HUES6 (cell line): ENCODE measurements around the gene FBLN7.
"Not testable (repeated sequence)": the region's sequence is repeated elsewhere in the genome, so short reads cannot be mapped to it uniquely, and the experiment has no call there.

Experiments used
- H3K27ac ChIP-seq: 2 replicates; pipeline ENCODE4 v1.7.0; 2013; ENCODE audit warnings: low read depth, mild to moderate bottlenecking, low read length, inconsistent platforms
- H3K27me3 ChIP-seq: 2 replicates; pipeline ENCODE4 v1.6.1; 2013; ENCODE audit warnings: low read length; ENCODE audit not compliant: control insufficient read depth, insufficient read depth
- H3K36me3 ChIP-seq: 2 replicates; pipeline ENCODE4 v1.6.1; 2013; ENCODE audit warnings: low read length; ENCODE audit not compliant: control insufficient read depth, insufficient read depth
- H3K4me1 ChIP-seq: 2 replicates; pipeline ENCODE4 v1.6.1; 2013; ENCODE audit warnings: low read length; ENCODE audit not compliant: control insufficient read depth, insufficient read depth
- H3K4me3 ChIP-seq: 2 replicates; pipeline ENCODE4 v1.5.1; 2013; ENCODE audit warnings: low read depth, low read length
- H3K9ac ChIP-seq: one replicate; pipeline ENCODE4 v1.6.1; 2013; ENCODE audit warnings: mild to moderate bottlenecking, low read length
- H3K9me3 ChIP-seq: 2 replicates; pipeline ENCODE4 v1.6.1; 2013; ENCODE audit warnings: low read depth, low read length; ENCODE audit not compliant: control insufficient read depth, insufficient read depth

FBLN7 gene

DNA sequence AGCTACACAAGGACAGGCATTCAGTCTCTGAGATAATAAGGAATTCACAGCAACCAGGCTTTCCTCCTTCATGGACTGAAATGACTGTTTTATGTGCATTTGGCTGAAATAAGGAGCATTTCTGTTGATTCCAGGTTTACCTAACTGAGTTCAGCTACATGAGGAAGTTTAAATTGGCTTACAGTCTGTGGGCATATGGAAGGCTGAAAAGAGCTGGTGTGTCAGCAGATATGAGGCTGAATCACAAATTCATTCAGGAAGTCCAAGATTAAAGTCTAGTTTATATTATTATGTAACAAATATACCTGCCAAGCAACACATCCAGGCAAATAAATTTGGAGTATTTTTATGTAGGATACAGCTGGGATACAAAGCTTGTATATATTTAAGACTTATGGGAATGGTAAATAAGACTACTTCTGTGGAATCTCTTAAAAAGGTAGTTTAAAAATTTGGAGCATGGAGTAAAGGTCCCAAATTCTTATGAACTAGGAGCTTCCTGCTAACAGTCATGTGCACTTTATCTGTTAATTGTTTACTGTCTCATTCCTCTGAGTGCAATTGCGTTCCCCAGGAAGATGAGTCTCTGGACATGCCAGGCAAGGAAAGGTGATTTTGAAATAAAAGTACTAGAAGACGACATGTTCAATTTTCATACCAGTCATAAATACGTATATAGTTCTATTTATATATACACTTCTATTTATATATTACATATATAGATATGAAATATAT, 63.7 kb downstream of the FBLN7 start:
- Histone ChIP-seq H3K4me3 (no peak overlapping the region), H3K9ac (no peak overlapping the region), H3K9me3 (peaks cover 22% of the 10 kb centered on the region), H3K27ac (no peak overlapping the region), H3K27me3 (no peaks in the 10 kb centered on the region), H3K4me1 (no peaks in the 10 kb centered on the region), H3K36me3 (no peaks in the 10 kb centered on the region)

DNA sequence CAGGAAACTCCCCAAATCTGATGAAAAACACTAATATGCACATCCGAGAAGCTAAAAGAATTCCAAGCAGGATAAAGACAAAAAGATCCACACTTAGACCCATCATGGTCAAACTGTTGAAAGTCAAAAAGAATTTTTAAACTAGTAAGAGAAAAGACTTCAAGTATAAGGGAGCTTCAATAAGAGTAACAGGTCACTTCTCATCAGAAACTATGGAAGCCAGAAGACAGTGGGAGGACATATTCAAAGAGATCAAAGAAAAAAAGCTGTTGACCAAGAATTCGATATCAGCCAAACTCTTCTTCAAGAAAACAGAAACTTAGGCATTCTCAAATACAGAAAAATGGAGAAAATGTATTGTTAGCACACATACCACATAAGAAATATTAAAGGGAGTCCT, 66.2 kb downstream of the FBLN7 start:
- Histone ChIP-seq H3K9me3 (peaks cover 22% of the 10 kb centered on the region), H3K27ac (no peak overlapping the region), H3K27me3 (no peaks in the 10 kb centered on the region), H3K4me1 (no peaks in the 10 kb centered on the region), H3K4me3 (no peak overlapping the region), H3K9ac (no peak overlapping the region), H3K36me3 (no peaks in the 10 kb centered on the region)

DNA sequence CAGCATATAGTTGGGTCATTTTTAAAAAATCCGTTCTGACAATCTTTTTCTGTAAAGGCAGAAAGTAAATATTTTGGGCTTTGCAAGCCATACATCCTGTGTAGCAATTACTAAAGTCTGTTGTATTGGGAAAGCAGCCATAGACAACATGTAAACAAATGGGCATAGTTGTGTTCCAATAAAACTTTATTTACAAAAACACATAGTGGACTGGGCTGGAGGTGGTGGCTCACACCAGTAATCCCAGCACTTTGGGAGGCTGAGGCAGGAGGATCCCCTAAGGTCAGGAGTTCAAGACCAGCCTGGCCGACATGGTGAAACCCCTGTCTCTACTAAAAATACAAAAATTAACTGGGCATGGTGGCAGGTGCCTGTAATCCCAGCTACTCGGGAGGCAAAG, 69.7 kb downstream of the FBLN7 start:
- H3K4me3 ChIP-seq, H3K9ac ChIP-seq, H3K4me1 ChIP-seq, H3K27me3 ChIP-seq, H3K27ac ChIP-seq, H3K36me3 ChIP-seq: not testable (repeated sequence)
- peaks cover 18% of the 10 kb centered on the region for H3K9me3 ChIP-seq

DNA sequence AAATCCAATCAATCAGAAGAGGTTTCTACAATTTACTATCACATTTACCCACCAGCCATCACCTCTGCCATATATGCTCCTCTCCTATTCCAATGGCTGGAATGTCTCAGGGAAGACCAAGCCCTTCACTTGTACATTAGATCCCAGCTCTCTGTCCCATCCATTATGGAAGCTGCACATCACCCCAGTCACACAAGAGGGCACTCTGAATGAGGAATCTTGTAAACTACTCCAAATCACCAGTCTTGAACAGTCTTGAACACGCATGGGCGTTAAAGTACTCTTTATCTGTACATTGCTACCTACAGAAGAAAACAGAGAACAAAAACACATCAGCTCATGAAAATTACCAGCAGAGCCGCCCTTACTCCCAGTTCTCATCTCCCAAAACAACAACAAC, 78.0 kb downstream of the FBLN7 start:
- peaks cover 4% of the 10 kb centered on the region; the same call in 1 of the 2 replicates for H3K36me3 ChIP-seq
- no peaks in the 10 kb centered on the region for H3K9me3 ChIP-seq
- no peak overlapping the region for H3K4me3 ChIP-seq
- H3K4me1 ChIP-seq, result no peaks in the 10 kb centered on the region
- no peak overlapping the region for H3K27ac ChIP-seq
- no peak overlapping the region for H3K9ac ChIP-seq
- no peaks in the 10 kb centered on the region for H3K27me3 ChIP-seq

GRCh38 chr2:112217854-112218253, 79.7 kb downstream of the FBLN7 start:
- H3K4me1 ChIP-seq, result no peaks in the 10 kb centered on the region
- no peaks in the 10 kb centered on the region for H3K27me3 ChIP-seq
- H3K36me3 ChIP-seq, result peaks cover 7% of the 10 kb centered on the region; the same call in 1 of the 2 replicates
- no peak overlapping the region for H3K9ac ChIP-seq
- no peak overlapping the region for H3K4me3 ChIP-seq
- H3K27ac ChIP-seq, result no peak overlapping the region
- no peaks in the 10 kb centered on the region for H3K9me3 ChIP-seq

GRCh38 chr2:112220186-112220585, 82.0 kb downstream of the FBLN7 start:
- Histone ChIP-seq H3K36me3 (peaks cover 7% of the 10 kb centered on the region; the same call in 1 of the 2 replicates), H3K9ac (no peak overlapping the region), H3K9me3 (no peaks in the 10 kb centered on the region), H3K27me3 (no peaks in the 10 kb centered on the region), H3K4me1 (no peaks in the 10 kb centered on the region), H3K27ac (no peak overlapping the region), H3K4me3 (no peak overlapping the region)

DNA sequence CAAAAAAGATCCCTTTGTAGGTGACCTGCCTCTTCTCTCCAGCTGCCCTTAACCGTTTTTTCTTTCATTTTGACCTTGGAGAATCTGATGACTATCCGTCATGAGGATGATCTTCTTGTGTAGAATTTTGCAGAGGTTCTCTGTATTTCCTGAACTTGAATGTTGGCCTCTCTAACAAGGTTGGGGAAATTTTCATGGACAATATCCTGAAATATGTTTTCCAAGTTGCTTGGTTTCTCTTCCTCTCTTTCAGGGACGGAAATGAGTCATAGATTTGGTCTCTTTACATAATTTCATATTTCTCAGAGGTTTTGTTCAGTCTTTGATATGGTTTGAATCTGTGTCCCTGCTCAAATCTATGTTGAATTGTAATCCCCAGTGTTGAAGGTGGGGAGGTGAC, 82.6 kb downstream of the FBLN7 start:
- peaks cover 7% of the 10 kb centered on the region; the same call in 1 of the 2 replicates for H3K36me3 ChIP-seq
- no peaks in the 10 kb centered on the region for H3K4me1 ChIP-seq
- H3K27ac ChIP-seq, result no peak overlapping the region
- H3K4me3 ChIP-seq, result no peak overlapping the region
- no peaks in the 10 kb centered on the region for H3K9me3 ChIP-seq
- H3K27me3 ChIP-seq, result no peaks in the 10 kb centered on the region
- no peak overlapping the region for H3K9ac ChIP-seq

- H3K27me3 ChIP-seq, result no peaks in the 10 kb centered on the region
- no peak overlapping the region for H3K9ac ChIP-seq
- H3K36me3 ChIP-seq, result 0 out of 2 replicates have a peak, but pooled peaks cover 6% of the 10 kb centered on the region
- H3K4me1 ChIP-seq, result no peaks in the 10 kb centered on the region
- no peak overlapping the region for H3K4me3 ChIP-seq
- H3K27ac ChIP-seq, result no peak overlapping the region
- no peaks in the 10 kb centered on the region for H3K9me3 ChIP-seq
These were observed 91.2 kb downstream of the FBLN7 start for GRCh38 chr2:112229348-112229747.

DNA sequence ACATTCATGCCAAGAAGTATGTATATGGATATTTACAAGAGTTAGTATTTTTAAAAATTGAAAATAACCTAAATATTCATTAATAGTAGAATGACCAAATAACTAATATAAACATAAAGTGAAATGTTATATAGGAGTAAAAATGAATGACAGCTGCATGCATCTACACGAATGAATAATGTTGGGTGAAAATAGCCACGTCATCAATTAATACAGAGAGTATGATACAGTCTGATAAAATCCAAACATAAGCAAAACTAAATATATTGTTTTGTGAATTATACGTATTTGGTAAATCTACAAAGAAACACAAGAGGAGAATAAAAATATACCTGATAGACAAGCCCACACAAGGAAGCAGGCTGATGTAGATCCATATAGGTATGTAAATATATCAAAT, 92.2 kb downstream of the FBLN7 start:
- Histone ChIP-seq H3K4me3 (no peak overlapping the region), H3K27ac (no peak overlapping the region), H3K9me3 (no peaks in the 10 kb centered on the region), H3K36me3 (0 out of 2 replicates have a peak, but pooled peaks cover 6% of the 10 kb centered on the region), H3K27me3 (no peaks in the 10 kb centered on the region), H3K4me1 (no peaks in the 10 kb centered on the region), H3K9ac (no peak overlapping the region)
